Gastrocnemius medialis (tissue), 4 donors: ENCODE data around the gene ZMAT3.

Experiments used
- POLR2A ChIP-seq, 2 donors: fragments of 450-650 bp; IDR thresholded peaks; one replicate each; pipeline ENCODE4 v1.6.1; 2017; ENCODE audit warnings: antibody characterized with exemption in 2 of 2, mild to moderate bottlenecking in 2 of 2, moderate library complexity in 2 of 2
- TF ChIP-seq, protein P1 (sequence below), 5 experiments: fragments of 450-650 bp in 3 of 5; fragments of 200-600 bp in 2 of 5; sonication (generic) in 2 of 5; IDR thresholded peaks in 4 of 5; conservative IDR thresholded peaks in 1 of 5; 1 replicate in 4 of 5; 2 replicates in 1 of 5; pipeline ENCODE4 v1.5.1; 2016 to 2019; ENCODE audit warnings: antibody characterized with exemption in 5 of 5, mild to moderate bottlenecking in 3 of 5, moderate library complexity in 3 of 5

- TF ChIP-seq, protein P1, sequence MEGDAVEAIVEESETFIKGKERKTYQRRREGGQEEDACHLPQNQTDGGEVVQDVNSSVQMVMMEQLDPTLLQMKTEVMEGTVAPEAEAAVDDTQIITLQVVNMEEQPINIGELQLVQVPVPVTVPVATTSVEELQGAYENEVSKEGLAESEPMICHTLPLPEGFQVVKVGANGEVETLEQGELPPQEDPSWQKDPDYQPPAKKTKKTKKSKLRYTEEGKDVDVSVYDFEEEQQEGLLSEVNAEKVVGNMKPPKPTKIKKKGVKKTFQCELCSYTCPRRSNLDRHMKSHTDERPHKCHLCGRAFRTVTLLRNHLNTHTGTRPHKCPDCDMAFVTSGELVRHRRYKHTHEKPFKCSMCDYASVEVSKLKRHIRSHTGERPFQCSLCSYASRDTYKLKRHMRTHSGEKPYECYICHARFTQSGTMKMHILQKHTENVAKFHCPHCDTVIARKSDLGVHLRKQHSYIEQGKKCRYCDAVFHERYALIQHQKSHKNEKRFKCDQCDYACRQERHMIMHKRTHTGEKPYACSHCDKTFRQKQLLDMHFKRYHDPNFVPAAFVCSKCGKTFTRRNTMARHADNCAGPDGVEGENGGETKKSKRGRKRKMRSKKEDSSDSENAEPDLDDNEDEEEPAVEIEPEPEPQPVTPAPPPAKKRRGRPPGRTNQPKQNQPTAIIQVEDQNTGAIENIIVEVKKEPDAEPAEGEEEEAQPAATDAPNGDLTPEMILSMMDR (IDR thresholded peaks at IDR 0.05 in 4 of 5, conservative IDR thresholded peaks at IDR 0.05 in 1 of 5): no peak
- TF ChIP-seq POLR2A (IDR thresholded peaks at IDR 0.05): no peak
These were observed 4.8 kb upstream of the ZMAT3 start for GRCh38 chr3:179076243-179077027.
